OCI-LY1 (cell line): ENCODE measurements around the gene TMC6.

Source experiments
- EZH2 ChIP-seq: fragments of 200-600 bp; sonication (generic), shearing (Covaris generic); IDR thresholded peaks from 2 replicates; pipeline ENCODE4 v1.8.0; 2017; ENCODE audit warnings: borderline replicate concordance, mixed run types, mild to moderate bottlenecking, antibody characterized with exemption, low read length, moderate library complexity, mixed read lengths
- TF ChIP-seq, protein P1 (sequence below): fragments of 200-600 bp; sonication (generic), shearing (Covaris generic); IDR thresholded peaks from 2 replicates; pipeline ENCODE4 v1.5.1; 2017; ENCODE audit warnings: mild to moderate bottlenecking, antibody characterized with exemption, low read length, moderate library complexity, mixed read lengths

DNA sequence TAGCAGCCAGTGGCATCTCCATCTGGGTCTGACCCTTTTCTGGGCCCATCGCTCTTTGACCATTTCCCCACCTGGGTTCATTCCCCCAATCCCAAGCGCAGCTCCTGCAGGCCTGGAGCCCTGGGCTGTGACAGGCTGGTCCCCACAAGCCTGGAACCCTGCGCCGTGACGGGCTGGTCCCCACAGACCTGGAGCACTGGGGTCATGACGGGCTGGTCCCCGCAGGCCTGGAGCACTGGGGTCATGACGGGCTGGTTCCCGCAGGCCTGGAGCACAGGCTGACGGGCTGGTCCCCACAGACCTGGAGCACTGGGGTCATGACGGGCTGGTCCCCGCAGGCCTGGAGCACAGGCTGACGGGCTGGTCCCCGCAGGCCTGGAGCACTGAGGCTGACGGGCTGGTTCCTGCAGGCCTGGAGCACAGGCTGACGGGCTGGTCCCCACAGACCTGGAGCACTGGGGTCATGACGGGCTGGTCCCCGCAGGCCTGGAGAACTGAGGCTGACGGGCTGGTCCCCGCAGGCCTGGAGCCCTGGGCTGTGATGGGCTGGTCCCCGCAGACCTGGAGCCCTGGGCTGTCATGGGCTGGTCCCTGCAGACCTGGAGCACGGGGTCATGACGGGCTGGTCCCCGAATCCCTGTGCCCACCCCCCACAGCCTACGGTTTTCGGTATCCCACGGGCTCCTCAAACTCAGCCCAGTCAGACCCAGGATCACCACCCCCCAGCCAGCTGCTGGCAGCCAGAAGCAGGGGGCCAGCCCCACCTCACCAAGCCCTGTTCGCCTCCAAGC lies 16.6 kb downstream of the TMC6 start:
- TF ChIP-seq, protein P1, sequence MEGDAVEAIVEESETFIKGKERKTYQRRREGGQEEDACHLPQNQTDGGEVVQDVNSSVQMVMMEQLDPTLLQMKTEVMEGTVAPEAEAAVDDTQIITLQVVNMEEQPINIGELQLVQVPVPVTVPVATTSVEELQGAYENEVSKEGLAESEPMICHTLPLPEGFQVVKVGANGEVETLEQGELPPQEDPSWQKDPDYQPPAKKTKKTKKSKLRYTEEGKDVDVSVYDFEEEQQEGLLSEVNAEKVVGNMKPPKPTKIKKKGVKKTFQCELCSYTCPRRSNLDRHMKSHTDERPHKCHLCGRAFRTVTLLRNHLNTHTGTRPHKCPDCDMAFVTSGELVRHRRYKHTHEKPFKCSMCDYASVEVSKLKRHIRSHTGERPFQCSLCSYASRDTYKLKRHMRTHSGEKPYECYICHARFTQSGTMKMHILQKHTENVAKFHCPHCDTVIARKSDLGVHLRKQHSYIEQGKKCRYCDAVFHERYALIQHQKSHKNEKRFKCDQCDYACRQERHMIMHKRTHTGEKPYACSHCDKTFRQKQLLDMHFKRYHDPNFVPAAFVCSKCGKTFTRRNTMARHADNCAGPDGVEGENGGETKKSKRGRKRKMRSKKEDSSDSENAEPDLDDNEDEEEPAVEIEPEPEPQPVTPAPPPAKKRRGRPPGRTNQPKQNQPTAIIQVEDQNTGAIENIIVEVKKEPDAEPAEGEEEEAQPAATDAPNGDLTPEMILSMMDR: no peak
- TF ChIP-seq EZH2: no peak
